Activated CD8-positive, alpha-beta memory T cell treated with anti-CD3 and anti-CD28 coated beads, Interleukin-2, amount 50 U/mL, for 1 hour (primary cell): ENCODE measurements around the gene MTMR12.
"Not testable (repeated sequence)": the region's sequence is repeated elsewhere in the genome, so short reads cannot be mapped to it uniquely, and the experiment has no call there.

Source experiments
- DNase-seq: peaks from one replicate; pipeline ENCODE4 v3.0.0-alpha.2; 2020; ENCODE audit errors: extremely low read depth

MTMR12 gene

DNA sequence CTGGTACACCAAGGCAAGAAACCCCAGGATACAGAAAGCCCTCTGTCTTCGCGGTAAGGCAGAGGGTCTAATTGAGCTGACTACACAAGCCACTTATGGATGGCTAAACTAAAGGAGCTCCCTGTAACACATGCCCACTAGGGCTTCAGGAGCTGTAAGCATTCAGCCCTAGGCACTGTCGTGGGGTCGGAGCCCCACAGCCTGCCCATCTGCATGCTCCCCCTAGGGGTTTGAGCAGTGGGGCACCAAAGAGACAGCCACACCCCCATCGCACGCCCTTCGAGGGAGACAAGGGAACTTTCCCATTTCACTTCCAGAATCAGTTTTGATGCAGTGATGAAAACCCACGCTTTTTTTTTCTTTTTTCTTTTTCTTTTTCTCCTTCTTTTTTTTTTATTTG is 11.0 kb upstream of the MTMR12 start:
- no peak for DNase-seq

DNA sequence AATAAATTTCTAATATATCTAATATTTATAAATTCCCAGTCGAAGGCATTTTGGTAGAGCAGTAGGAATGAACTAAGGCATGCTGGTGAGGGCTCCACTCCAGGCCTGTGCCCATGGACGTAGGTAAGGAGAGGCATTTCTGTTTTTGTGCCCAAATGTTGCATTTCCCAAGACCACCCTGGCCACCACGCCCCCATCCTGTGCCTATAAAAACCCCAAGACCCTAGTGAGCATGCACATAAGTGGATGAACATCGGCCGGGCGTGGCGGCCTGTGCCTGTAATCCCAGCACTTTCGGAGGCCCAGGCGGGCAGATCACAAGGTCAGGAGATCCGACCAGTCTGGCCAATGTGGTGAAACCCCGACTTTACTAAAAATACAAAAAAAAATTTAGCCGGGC is 10.1 kb upstream of the MTMR12 start:
- no peak for DNase-seq

GRCh38 chr5:32321787-32322186 is 9.0 kb upstream of the MTMR12 start:
- not testable (repeated sequence) for DNase-seq

DNA sequence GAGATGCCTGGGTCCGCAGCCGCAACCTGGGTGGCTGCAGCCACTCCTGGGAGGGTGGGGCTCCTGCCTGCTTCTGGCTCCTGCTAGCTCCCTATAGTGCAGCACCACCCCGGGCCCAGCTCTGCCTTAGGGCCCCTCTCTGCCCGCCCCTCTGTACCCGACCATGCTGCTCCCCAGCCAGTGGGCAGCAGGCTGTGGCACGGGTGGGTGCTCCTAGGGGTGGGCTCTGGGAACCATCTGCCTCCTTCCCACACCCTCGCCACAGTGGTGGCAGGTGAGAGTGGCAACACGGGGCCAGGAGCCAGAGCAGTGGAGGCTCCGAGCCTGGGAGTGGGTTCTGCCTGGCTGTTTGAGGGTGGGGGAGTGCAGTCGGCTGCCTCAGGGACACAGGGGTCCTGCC is 7.8 kb upstream of the MTMR12 start:
- no peak for DNase-seq

DNA sequence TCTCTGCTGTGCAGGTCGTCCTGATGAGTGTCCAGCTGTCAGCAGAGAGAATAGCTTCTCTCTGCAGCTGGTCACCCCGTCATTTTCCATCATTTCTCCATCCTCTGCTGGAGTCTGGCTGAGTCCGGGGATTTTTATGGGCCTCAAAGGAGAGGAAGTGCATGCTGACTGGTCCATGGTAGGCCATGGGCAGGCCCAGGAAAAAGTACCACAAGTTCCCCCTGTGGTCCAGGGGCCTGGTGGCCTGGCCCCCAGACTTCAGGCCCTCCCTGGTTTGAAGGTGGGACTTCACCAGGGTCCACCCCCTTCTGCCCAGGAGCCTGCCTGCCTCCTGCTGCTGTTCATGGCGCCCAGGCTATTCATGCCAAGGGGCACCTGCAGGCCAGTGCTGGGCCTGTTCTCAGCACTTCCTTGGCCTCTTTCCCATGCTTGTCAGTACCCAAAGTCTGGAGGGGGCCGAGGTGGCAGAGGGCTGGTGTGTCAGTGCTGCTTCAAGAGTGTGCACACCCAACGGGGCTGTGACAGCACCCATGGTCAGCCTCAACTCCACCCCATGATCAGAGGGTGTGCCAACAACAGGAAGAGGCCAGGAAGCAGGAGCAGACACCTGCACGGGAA is 7.3 kb upstream of the MTMR12 start:
- no peak for DNase-seq

DNA sequence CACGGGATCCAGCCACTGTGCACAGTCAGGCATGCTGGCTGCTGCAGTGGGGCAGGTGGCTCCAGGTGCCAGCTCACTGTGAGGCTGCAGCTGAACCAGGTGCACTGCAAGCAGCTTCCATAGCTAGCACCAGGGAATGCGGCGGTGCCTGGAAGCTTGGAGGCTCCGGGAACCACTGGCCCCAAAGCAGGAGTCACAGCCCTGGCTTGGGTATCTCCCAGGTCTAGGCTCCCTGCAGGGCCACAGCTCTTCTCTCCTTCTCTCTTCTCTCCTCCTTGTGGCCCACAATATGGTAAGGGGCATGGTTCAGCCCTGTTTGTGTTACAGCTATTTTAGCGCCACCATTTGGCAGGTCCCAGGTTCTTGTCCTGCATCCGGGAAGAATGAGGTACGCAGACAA is 6.7 kb upstream of the MTMR12 start:
- DNase-seq, result no peak

- no peak for DNase-seq
These were observed 4.3 kb upstream of the MTMR12 start for GRCh38 chr5:32317041-32317440.

DNA sequence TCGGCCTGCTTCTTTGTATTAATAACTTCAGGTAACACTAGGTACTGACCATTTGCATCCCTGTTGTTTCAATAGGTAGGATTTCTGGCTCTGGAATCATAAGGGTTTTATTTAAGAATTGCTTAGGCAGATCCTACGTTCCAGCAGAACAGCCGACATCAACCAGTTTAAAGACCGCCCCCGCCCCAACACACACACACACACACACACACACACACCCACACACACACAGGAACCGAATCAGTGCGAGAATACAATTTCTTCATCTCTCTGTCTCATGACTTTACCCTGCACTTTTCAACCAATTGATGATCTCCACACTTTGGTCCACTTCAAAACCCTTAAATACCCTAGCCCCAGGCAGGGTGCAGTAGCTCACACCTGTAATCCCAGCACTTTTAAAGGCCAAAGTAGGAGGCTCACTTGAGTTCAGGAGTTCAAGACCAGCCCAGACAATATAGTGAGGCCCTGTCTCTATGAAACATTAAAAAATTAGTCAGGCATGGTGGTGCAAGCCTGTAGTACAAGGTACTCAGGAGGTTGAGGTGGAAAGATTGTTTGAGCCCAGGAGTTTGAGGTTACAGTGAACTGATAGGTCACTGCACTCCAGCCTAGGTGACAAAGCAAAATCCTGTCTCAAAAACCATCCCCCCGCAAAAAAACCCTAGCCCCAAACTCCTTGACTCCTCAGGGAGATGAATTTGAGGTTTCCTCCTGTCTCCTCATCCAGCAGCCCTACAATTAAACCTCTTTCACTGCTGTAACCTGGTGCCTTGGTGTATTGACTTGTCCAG is 2.7 kb upstream of the MTMR12 start:
- no peak for DNase-seq

DNA sequence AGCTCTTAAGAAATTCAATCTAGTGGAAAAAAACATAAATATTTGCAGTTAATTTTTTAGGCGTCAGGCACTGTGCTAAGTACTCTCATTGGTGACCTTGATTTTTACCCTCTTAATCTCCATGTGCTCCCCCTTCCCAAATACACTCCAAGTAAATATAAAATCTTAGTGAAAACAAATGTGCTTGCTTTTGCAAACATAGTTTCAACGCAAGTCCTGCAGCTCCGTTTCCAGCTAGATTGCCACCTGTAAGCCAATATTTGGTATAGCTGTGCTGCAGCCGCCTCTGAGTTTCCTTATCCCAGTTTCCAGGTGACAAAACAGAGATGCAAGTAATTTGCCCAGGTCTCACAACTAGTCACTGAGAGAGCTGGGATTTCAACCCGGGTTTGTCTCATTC is 1.9 kb upstream of the MTMR12 start:
- no peak for DNase-seq

DNA sequence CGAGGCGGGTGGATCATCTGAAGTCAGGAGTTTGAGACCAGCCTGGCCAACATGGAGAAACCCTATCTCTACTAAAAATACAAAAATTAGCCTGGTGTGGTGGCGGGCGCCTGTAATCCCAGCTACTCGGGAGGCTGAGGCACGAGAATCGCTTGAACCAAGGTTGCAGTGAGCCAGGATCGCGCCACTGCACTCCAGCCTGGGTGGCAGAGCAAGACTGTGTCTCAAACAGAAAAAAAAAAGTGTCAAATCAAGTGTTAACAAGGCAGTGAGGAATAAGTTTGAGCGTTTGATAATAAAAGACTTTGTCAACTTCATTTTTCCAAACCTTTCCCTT is 1.4 kb upstream of the MTMR12 start:
- DNase-seq, result not testable (repeated sequence)

DNA sequence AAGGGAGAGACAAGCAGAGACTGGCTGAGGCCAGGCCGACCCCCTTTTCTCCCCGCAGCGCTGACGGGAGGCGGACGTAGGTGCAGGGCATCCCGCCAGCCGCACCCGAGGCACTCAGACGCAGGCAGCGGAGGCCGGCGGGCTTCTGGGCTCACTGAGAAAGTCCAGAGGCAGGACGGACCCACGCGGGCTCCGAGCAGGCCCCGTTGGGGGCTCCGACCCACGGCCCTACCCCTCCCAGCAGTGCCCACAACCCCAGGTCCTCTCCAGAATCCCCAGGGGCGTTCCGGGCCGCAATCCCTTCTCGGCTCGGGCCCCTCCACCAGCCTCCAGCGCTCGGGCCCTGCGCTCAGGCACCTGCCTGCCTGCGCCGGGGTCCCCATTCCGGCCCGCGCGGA is 543 bp downstream of the MTMR12 start:
- DNase-seq, result no peak

- DNase-seq, result no peak
These were observed 1.1 kb downstream of the MTMR12 start for GRCh38 chr5:32311404-32312196.

DNA sequence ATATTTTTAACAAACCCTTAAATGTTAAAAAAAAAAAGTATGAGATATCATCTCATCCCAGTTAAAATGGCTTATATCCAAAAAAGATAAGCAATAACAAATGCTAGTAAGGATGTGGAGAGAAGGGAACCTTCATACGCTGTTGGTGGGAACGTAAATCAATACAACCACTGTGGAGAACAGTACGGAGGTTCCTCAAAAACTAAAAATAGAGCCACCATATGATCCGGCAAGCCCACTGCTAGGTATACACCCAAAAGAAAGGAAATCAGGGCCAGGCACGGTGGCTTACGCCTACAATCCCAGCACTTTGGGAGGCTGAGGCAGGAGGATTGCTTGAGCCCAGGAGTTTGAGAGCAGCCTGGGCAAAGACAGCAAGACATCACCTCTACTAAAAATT is 3.0 kb downstream of the MTMR12 start:
- no peak for DNase-seq

DNA sequence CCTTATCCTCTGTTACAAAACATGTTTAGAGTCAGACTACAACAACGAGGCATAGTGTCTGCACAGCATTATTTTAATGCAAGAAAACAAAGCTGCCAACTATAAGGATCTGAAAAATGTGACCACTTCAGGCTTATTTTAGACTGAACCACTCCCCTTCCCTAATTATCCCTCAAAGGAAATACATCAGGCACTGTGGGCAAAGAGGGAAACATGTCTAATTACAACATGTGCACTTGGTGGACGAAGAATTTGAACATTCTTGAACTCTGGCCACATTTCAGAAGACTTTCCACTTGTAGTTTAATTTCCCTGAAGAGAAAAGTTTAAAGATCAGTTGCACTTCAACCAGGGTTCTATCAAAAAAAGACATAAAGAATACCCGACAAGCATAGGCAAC is 3.8 kb downstream of the MTMR12 start:
- no peak for DNase-seq

- DNase-seq, result no peak
These were observed 5.0 kb downstream of the MTMR12 start for GRCh38 chr5:32307769-32308194.

DNA sequence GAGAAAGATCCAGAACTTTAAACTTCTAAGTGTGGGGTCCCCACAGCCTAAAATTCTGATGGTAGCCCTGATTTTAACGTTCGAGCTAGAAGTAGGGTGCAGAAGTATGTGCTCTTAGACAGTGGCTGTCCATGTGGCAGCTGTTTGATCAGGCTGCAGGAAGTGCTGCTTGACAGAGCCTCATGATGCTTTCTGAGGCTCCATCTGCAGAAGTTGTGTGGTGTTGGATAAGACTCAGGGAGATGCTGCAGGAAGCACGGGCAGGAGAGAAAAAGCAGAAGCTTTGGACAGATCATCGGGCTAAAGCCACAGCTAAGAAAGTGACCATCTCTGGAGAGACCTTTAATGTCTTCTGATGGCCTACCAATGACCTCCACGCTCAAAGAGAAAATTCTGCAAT is 8.1 kb downstream of the MTMR12 start:
- DNase-seq, result no peak

DNA sequence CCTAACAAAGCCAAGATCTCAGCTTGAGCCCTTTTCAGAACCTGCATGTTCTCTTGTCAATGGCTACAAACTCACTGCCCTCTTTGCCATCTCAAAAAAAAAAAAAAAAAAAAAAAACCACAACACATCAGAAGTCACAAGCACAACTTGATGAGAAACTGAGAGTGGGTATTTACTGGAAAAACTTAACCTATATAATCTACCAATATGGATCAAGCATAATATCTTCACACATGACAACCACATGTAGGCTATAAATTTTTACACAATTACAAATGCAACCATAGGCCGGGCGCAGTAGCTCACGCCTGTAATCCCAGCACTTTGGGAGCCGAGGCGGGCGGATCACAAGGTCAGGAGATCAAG is 9.0 kb downstream of the MTMR12 start:
- DNase-seq, result no peak

DNA sequence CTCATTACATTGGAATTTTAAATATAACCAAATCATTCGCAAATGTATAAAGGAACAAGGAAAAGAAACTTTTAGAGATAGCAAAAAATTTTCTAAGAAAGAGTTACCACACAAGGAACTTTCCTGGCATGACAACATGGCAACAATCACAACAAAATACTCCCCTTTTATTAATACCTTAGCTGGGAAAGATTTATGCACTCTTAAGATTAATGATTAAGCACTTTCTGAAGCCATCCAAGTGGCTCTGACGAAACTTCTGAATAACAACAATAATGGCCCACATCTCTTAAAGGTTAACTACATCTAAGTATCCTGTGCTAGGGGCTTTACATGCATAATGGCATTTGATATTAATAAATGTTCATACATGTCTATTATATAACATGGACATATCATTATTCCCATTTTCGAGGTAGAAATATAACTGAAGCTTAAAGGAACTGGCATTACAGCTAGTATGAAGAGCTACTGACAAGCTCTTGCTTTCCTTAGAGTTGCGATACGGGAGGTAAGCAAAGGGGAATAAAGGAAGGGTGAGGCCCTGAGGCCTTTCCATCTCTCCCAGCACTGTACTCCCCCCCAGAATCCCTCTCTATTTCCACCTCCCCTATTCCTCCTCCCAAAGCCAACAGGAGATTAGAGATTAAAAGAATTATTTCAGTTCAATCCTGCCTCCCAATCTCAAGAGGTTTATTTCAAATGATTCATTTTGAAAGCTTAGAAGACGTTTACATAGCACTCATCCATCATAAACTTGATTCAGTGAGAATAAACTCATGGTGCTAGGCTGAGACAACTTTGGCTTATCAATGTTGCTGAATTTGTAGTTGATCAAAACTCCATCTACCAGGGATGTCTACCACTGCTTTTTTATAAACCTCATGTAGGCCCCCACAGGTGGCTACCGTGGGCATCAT is 9.6 kb downstream of the MTMR12 start:
- DNase-seq, result no peak

DNA sequence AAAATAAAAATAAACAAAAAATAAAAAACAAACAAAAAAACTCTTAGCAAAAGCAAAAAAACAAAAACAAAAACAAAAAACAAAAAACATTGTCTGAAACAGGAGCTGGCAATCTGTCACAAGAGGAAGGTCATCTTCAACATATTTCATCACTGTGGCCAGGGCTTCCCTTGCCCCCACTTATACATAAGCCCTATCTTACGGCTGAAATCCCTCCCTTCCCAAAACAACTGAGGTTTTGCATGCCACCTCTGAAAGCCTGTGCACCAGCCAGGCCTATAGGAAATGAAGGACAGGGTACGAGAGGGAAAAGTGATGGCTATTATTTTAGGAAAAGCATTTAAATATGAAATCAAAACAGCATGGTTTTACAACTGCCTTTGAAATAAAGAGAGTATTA is 10.8 kb downstream of the MTMR12 start:
- no peak for DNase-seq

DNA sequence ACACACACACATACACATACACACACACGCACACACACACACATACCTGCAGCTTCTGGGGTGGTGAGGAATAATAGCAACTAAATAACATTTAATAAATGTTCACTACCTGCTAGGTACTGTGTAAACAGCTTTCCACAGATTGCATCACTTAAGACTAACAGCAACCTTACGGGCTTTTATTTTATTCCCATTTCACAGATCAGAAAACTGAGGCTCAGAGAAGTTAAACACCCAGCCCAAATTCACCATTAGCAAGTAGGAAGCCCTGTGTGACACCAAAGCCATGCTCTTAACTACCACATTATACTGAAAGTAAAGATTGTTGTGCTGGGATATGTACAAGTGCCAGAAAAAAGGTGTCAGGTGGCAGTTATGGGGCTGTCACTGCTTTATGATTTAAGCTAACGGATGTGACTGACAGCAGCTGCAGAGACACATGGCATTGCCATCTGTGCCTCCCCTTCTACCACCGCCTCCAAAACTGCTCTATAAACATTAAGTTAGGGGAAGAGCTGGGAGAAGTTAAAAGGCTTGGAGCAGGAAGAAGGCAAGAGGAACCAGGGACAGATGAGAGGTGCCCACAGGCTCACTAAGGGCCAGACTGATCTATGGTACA is 13.6 kb downstream of the MTMR12 start:
- no peak for DNase-seq

DNA sequence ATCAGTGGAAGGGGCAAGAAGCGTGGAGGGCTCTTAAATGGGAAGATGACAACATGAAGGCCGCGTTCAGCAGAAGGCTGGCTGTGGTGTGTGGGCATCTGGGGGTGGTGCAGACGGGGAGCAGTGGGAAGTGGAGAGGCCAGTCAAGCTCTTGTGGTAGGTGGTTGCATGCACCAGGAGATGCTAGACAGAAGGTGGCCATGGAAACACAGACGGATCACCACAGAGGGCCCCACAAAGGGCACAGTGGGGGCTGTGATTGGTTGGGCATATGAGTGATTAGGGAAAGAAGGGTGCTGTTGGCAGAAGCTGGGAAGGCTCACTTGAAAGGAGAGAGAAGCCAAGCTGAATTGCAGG is 14.7 kb downstream of the MTMR12 start:
- no peak for DNase-seq
